SH-SY5Y (cell line): ENCODE results near the gene MTX3.

ENCODE experiments used
- GATA2 ChIP-seq: IDR thresholded peaks from 2 replicates; pipeline ENCODE4 v1.6.1; 2011; ENCODE audit warnings: mild to moderate bottlenecking, low read depth, low read length
- GATA3 ChIP-seq: IDR thresholded peaks from 2 replicates; pipeline ENCODE4 v1.6.1; 2011; ENCODE audit warnings: low read depth, mild to moderate bottlenecking, low read length, moderate library complexity

MTX3 gene

DNA sequence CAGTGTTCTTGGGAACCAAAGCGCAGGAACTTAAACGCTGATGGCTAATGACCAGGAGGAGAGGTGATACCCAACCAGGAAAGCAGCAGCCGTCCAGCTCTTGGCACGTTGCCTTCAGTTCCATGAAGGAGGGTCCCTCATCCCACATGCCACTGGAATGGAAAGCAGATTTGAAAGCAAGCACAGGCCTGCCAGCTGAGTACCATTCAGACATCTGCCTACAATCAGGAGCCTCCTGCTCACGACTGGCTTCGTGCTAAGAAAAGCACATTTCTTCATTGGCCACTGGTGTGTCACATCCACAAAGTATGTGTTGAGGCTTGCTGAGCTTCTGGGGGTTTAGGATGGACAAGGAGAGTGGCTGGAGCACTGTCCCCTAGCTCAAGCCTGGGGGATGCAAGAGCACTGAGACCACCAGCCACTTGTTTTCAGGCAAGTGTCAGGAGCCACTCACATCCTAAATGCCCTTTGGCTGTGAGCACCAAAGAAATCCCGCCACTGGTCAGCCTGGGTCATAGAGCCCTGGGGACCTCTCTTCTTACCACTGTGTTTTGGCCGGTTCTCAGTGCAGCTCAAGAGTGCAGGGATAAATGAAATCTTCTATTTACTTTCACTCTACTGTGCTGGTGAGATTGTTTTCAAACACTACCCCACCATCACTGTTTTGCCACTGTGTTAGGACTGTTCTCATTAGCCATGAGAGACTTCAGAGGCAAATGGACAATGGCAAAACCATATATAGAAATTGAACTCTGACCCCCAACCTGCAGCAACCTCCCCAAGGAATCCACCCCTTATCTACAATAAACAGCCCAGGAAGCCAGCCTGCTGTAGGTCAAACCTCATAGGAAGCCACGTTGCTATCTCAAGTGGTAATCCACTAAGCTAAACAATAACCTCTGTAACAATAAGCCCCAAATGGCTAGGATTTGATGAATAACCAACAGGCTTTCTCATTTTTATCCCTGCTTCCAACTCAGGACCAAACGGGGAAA lies 58.3 kb downstream of the MTX3 start:
- TF ChIP-seq GATA2 (no peak), GATA3 (no peak)

DNA sequence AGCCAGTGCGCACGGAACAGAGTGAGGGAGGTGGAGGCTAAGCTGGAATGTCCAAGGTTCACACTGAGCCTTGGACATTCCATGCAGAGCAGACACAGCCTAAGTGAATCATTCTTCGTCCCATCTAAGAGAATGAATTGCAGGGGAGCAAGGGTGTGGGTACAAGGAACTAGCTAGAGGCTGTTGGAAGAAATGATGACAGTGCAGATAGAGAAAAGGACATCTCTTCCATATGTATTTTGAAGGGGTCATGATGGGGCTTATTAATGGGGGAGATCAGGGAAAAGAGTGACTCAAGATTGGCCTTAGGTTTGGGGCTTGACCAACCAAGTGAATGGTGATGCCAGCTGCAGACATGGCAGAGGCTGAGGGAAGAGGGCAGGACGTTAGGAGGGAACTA lies 59.2 kb downstream of the MTX3 start:
- TF ChIP-seq GATA3 (no peak), GATA2 (no peak)

DNA sequence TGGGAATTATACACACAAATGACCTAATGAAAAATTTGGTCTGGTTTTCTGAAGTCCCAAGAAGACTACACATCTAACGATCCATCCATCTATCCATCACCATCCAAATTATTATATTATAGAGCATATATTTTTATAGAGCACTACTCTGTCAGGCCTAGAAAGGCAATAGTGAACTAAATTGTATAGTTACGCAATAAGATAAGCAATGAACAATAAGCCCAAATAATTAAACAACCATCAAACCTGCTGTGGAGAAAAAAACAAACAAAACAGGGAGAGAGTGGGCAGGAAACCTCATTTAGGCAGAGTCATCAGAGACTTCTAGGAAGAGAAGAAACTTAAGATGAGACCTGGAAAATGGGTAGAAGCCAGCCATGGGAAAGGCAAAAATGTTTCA lies 59.7 kb downstream of the MTX3 start:
- TF ChIP-seq GATA3 (no peak), GATA2 (no peak)

DNA sequence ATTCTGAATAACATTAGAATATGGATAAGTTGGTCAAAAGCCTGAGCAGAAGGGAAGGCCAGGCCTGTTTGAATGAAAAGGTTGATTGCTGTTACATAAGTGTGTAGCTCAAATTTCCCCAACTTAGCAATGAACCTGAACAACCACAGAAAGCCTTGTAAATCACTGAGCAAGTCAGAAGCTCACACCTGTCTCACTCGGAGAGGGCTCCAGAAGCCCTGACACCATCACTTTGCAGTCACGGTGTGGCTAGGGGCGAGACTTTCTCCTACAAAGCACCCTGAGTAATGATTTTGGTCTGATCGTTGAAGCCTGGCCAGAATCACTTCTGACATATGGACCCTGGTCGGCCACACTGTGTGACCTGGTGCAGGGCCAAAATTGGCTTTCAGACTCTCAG lies 62.0 kb downstream of the MTX3 start:
- TF ChIP-seq GATA3 = no peak
- TF ChIP-seq GATA2 = no peak
